Measurements from ENCODE around the gene TRIM54.

The TRIM54 gene

DNA sequence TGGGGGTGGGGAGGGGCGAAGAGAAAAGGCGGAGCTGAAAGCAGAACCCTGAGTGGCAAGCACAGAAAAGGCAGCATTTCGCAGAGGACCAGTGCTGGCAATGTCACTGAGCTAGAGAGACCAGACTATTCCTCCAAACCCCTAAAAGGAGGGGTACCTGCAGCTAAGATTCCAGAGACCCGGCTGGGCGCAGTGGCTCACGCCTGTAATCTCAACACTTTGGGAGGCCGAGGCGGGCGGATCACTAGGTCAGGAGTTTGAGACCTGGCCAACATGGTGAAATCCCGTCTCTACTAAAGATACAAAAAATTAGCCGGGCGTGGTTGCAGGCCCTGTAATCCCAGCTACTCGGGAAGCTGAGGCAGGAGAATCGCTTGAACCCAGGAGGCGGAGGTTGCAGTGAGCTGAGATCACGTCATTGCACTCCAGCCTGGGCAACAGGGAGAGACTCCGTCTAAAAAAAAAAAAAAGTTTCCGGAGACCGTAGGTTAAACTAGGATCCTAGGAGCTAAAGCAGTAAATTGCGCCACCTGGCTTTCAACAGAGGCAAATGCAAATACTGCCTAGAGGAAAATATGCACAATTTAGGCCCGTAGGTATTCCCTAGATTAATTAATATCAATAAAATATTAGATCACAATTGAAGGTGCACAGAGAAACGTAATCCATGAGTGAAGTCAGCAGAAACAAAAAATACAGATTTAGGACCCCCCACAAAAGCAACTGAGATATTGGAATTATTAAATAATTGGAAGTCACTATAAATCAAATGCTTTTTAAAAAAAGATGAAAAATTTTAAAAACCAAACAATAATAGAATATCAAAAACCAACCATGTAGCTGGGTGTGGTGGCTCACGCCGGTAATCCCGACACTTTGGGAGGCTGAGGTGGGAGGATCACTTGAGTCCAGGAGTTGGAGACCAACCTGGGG lies 21.1 kb downstream of the TRIM54 start:
- Histone ChIP-seq H3K36me3 (ENCODE audit: control insufficient read depth, insufficient read depth, low read length) (no peaks in the 10 kb centered on the region; the same call in none of the 2 replicates), H3K27me3 (replicated peaks; ENCODE audit: control insufficient read depth, insufficient read depth, low read length) (no peaks in the 10 kb centered on the region; the same call in 1 of the 2 replicates), H3K4me3 (replicated peaks; ENCODE audit: low read depth, low read length) (no peak overlapping the region)
- TF ChIP-seq, protein P1, sequence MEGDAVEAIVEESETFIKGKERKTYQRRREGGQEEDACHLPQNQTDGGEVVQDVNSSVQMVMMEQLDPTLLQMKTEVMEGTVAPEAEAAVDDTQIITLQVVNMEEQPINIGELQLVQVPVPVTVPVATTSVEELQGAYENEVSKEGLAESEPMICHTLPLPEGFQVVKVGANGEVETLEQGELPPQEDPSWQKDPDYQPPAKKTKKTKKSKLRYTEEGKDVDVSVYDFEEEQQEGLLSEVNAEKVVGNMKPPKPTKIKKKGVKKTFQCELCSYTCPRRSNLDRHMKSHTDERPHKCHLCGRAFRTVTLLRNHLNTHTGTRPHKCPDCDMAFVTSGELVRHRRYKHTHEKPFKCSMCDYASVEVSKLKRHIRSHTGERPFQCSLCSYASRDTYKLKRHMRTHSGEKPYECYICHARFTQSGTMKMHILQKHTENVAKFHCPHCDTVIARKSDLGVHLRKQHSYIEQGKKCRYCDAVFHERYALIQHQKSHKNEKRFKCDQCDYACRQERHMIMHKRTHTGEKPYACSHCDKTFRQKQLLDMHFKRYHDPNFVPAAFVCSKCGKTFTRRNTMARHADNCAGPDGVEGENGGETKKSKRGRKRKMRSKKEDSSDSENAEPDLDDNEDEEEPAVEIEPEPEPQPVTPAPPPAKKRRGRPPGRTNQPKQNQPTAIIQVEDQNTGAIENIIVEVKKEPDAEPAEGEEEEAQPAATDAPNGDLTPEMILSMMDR (IDR thresholded peaks at IDR 0.05; ENCODE audit: insufficient read depth, low read length, poor library complexity, severe bottlenecking), result peak; percentile 84
- no peak for DNase-seq (ENCODE audit: extremely low read depth, insufficient read length)

DNA sequence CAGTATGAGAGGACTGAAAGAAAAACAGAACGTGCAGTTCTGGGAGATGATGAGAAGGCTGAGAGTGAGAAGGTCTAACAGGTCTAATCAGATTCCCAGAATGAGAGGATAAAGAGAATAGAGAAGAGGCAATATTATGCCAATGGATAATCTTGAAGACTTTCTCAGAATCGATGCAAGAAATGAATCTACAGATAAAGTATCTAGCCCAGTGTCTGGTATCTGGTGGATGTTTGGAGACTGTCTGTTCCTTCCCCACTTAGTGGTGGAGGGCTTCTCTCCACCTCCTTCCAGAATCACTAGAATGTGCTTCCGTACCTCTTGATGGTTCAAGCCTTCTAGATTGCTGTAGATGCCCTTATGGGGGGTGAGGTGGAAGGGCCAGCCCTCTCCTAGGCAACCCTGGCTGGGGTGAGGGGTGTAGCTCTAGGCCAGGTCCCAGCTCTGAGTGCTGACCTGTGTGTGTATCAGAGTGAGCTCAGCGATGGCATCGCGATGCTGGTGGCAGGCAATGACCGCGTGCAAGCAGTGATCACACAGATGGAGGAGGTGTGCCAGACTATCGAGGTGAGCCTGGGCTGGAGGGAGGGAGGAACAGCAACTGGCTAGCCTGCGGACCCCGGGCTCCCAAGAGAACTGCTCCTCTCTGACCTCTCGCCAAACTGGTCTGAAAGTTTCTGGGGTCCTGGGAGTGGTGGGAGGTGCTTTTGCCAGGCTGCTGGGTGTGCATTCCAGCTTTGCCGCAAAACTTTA lies 22.4 kb downstream of the TRIM54 start:
- TF ChIP-seq, protein P1 (IDR thresholded peaks at IDR 0.05; ENCODE audit: insufficient read depth, low read length, poor library complexity, severe bottlenecking), result no peak
- Histone ChIP-seq H3K27me3 (replicated peaks; ENCODE audit: control insufficient read depth, insufficient read depth, low read length) (no peaks in the 10 kb centered on the region; the same call in 1 of the 2 replicates), H3K4me3 (replicated peaks; ENCODE audit: low read depth, low read length) (no peak overlapping the region), H3K36me3 (ENCODE audit: control insufficient read depth, insufficient read depth, low read length) (no peaks in the 10 kb centered on the region; the same call in none of the 2 replicates)
- no peak for DNase-seq (ENCODE audit: extremely low read depth, insufficient read length)

DNA sequence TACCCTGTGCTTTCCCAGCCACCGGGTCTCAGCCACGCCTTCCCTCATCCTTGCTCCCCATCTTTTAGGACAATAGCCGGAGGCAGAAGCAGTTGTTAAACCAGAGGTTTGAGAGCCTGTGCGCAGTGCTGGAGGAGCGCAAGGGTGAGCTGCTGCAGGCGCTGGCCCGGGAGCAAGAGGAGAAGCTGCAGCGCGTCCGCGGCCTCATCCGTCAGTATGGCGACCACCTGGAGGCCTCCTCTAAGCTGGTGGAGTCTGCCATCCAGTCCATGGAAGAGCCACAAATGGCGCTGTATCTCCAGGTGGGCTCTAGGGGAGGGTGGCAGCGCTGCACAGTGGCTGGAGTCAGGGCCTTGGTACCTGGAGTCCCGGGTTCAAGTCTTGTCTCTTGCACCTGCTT lies 23.3 kb downstream of the TRIM54 start:
- DNase-seq (ENCODE audit: extremely low read depth, insufficient read length), result no peak
- TF ChIP-seq, protein P1 (IDR thresholded peaks at IDR 0.05; ENCODE audit: insufficient read depth, low read length, poor library complexity, severe bottlenecking), result no peak
- H3K4me3 ChIP-seq (replicated peaks; ENCODE audit: low read depth, low read length), result no peak overlapping the region
- peaks cover 1% of the 10 kb centered on the region for H3K36me3 ChIP-seq (ENCODE audit: control insufficient read depth, insufficient read depth, low read length)
- H3K27me3 ChIP-seq (replicated peaks; ENCODE audit: control insufficient read depth, insufficient read depth, low read length), result no peaks in the 10 kb centered on the region; the same call in 1 of the 2 replicates

DNA sequence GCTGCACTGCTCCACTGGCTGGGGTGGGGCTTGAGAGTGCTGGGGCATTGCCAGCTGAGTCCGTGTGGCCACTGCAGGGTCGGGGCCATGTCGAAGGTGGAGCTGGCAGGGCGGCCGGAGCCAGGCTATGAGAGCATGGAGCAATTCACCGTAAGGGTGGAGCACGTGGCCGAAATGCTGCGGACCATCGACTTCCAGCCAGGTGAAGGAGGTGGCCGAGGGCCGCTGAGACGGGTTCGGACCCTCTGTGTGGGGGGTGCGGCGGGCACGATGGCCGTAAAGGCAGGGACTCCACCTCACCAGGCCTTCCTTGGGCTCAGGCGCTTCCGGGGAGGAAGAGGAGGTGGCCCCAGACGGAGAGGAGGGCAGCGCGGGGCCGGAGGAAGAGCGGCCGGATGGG lies 23.9 kb downstream of the TRIM54 start:
- Histone ChIP-seq H3K4me3 (replicated peaks; ENCODE audit: low read depth, low read length) (no peak overlapping the region), H3K36me3 (ENCODE audit: control insufficient read depth, insufficient read depth, low read length) (peaks cover 1% of the 10 kb centered on the region), H3K27me3 (replicated peaks; ENCODE audit: control insufficient read depth, insufficient read depth, low read length) (no peaks in the 10 kb centered on the region; the same call in 1 of the 2 replicates)
- TF ChIP-seq, protein P1 (IDR thresholded peaks at IDR 0.05; ENCODE audit: insufficient read depth, low read length, poor library complexity, severe bottlenecking), result no peak
- no peak for DNase-seq (ENCODE audit: extremely low read depth, insufficient read length)

DNA sequence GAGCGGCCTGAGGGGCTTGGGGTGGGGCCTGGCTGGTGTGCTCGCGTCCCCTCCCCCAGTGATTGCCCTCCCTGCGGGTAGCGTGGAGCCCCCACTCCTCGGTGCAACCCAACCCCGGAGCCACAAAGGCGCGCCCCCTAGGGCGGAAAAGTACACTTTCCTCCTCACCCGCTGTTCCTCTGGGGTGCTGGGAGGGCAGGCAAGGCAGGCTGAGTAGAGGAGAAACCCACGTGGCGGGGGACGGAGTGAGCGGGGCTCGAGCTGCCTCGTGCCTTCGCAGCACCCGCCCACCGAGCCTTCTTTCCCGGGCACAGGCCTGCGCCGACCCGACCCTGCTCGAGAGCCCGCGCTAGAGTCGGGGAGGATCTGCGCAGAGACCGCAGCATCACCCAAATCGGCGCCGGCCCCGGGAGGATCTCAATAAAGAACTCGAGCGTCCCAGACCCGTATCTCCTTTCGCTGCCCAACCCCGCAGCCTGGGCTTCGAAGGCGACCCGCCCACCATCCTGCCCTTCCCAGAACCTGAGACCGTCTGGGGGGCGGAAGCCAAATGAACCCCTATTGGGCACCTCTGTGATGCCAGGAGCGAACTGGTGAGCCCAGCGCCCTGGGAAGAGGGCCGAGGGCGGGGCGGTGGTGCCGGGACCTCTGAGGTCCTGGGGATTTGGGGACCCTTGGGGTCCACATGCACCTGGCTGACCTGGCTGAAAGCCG lies 24.5 kb downstream of the TRIM54 start:
- Histone ChIP-seq H3K27me3 (replicated peaks; ENCODE audit: control insufficient read depth, insufficient read depth, low read length) (no peaks in the 10 kb centered on the region; the same call in 1 of the 2 replicates), H3K36me3 (ENCODE audit: control insufficient read depth, insufficient read depth, low read length) (peaks cover 5% of the 10 kb centered on the region), H3K4me3 (replicated peaks; ENCODE audit: low read depth, low read length) (no peak overlapping the region)
- no peak for DNase-seq (ENCODE audit: extremely low read depth, insufficient read length)
- TF ChIP-seq, protein P1 (IDR thresholded peaks at IDR 0.05; ENCODE audit: insufficient read depth, low read length, poor library complexity, severe bottlenecking), result peak; percentile 29

All from GM06990 (cell line).